Testis (tissue), 2 donors: ENCODE results near the gene UBE4A.

Experiments used
- CTCF ChIP-seq, 3 experiments: fragments of 450-650 bp in 2 of 3; fragments of 200-600 bp in 1 of 3; sonication (generic) in 1 of 3; IDR thresholded peaks; one replicate each; pipeline ENCODE4 v1.5.1; 2016 to 2019; ENCODE audit warnings: antibody characterized with exemption in 3 of 3, mild to moderate bottlenecking in 2 of 3, moderate library complexity in 1 of 3
- POLR2A ChIP-seq: fragments of 450-650 bp; IDR thresholded peaks from one replicate; pipeline ENCODE4 v1.6.1; 2017; ENCODE audit warnings: antibody characterized with exemption, mild to moderate bottlenecking, moderate library complexity

- TF ChIP-seq CTCF (IDR thresholded peaks at IDR 0.05) (no peak), POLR2A (no peak)
Measured at GRCh38 chr11:118320515-118320914, 38.9 kb upstream of the UBE4A start.
